NB4 (cell line): ENCODE data around the gene HPS1.

Experiments used
- DNase-seq: peaks from one replicate; pipeline ENCODE4 v3.0.0; 2010; ENCODE audit warnings: low read depth
- H3K4me3 ChIP-seq: one replicate; pipeline ENCODE4 v1.5.1; 2011; ENCODE audit warnings: mild to moderate bottlenecking, low read depth, low read length, moderate library complexity
- CTCF ChIP-seq: IDR thresholded peaks from one replicate; pipeline ENCODE4 v1.5.1; 2012; ENCODE audit warnings: low read depth, low read length
- MAX ChIP-seq: IDR thresholded peaks from 2 replicates; pipeline ENCODE4 v1.6.1; 2011; ENCODE audit warnings: low read depth, low read length
- MYC ChIP-seq: IDR thresholded peaks from 2 replicates; pipeline ENCODE4 v1.6.1; 2011; ENCODE audit warnings: low read depth, low read length
- POLR2A ChIP-seq: IDR thresholded peaks from 2 replicates; pipeline ENCODE4 v1.6.1; 2011; ENCODE audit warnings: mild to moderate bottlenecking; ENCODE audit not compliant: insufficient read length; ENCODE audit errors: extremely low read depth

The HPS1 gene

GRCh38 chr10:98465866-98466265, 19.1 kb upstream of the HPS1 start:
- no peak for TF ChIP-seq POLR2A
- no peak for TF ChIP-seq MAX
- no peak for TF ChIP-seq MYC
- H3K4me3 ChIP-seq = no peak overlapping the region
- no peak for DNase-seq

GRCh38 chr10:98463976-98464754, 17.4 kb upstream of the HPS1 start:
- DNase-seq = peak; percentile 47
- TF ChIP-seq CTCF (no peak), MAX (peak; percentile 59)
- no peak overlapping the region for H3K4me3 ChIP-seq

GRCh38 chr10:98463016-98463415, 16.3 kb upstream of the HPS1 start:
- TF ChIP-seq MYC (no peak), CTCF (no peak), POLR2A (no peak), MAX (no peak)
- H3K4me3 ChIP-seq = no peak overlapping the region
- DNase-seq = no peak

GRCh38 chr10:98461500-98461842, 14.7 kb upstream of the HPS1 start:
- TF ChIP-seq CTCF (no peak), MYC (no peak), POLR2A (no peak)
- H3K4me3 ChIP-seq = no peak overlapping the region

GRCh38 chr10:98460837-98461499, 14.2 kb upstream of the HPS1 start:
- TF ChIP-seq MAX (no peak), CTCF (no peak), POLR2A (no peak), MYC (no peak)
- H3K4me3 ChIP-seq = no peak overlapping the region
- DNase-seq = peak; percentile 16

More at GRCh38 chr10:98461500-98461842, 14.7 kb upstream of the HPS1 start:
- DNase-seq = no peak

GRCh38 chr10:98458809-98459784, 12.4 kb upstream of the HPS1 start:
- no peak for TF ChIP-seq MYC
- TF ChIP-seq POLR2A = no peak
- TF ChIP-seq CTCF = no peak
- TF ChIP-seq MAX = no peak
- no peak overlapping the region for H3K4me3 ChIP-seq
- no peak for DNase-seq
